Panc1 (cell line): Measurements from ENCODE around the gene SENP1. TPM values are rescaled to one million over a fixed set of nuclear protein-coding genes. Genes with fewer than 3 reads are reported as not detected.

Experiments
- ATAC-seq: fragments of 200-7000 bp; cut with Tn5 transposase; 2 replicates; pipeline ENCODE4 v1.9.1; 2020; ENCODE audit warnings: mild to moderate bottlenecking, moderate library complexity
- BruUV-seq: library from RNA; stranded (reverse); fragments of 400-500 nt; replicated peaks from 2 replicates; lab custom pipeline; 2021; lab: Mats Ljungman, UMichigan
- CTCF ChIA-PET: fragments of 300-600 bp; sonication (Branson Sonifier 250); formaldehyde crosslinking; loops from one replicate; lab custom pipeline; 2022; ENCODE audit warnings: antibody characterized with exemption; lab: Charles Lee
- POLR2A ChIA-PET: fragments of 300-600 bp; sonication (Branson Sonifier 250); formaldehyde crosslinking; loops from one replicate; lab custom pipeline; 2022; ENCODE audit warnings: antibody characterized with exemption; lab: Charles Lee
- DNase-seq: peaks from one replicate; pipeline ENCODE4 v3.0.0-alpha.2; 2010; ENCODE audit warnings: low read depth, low spot score
- H3K27ac ChIP-seq: 2 replicates; pipeline ENCODE4 v1.5.1; 2011; ENCODE audit warnings: mild to moderate bottlenecking, low read length, inconsistent platforms
- H3K27me3 ChIP-seq: fragments of 200-500 bp; sonication (Bioruptor generic); 2 replicates; pipeline ENCODE4 v1.6.0; 2014; ENCODE audit warnings: low read length, inconsistent platforms; ENCODE audit not compliant: control insufficient read depth, insufficient read depth
- H3K36me3 ChIP-seq: fragments of 200-500 bp; sonication (Bioruptor generic); 2 replicates; pipeline ENCODE4 v1.5.1; 2014; ENCODE audit warnings: inconsistent platforms, mild to moderate bottlenecking, low read length, moderate library complexity; ENCODE audit not compliant: control insufficient read depth, insufficient read depth
- H3K4me1 ChIP-seq: 2 replicates; pipeline ENCODE4 v1.5.1; 2011; ENCODE audit warnings: inconsistent platforms, mild to moderate bottlenecking, low read length, moderate library complexity; ENCODE audit not compliant: control insufficient read depth, insufficient read depth
- H3K4me3 ChIP-seq, 2 experiments: 2 replicates each; pipeline ENCODE4 v1.5.1; 2011 to 2012; ENCODE audit warnings: low read depth in 2 of 2, low read length in 2 of 2, mild to moderate bottlenecking in 2 of 2, inconsistent platforms in 1 of 2, moderate library complexity in 1 of 2
- H3K9me3 ChIP-seq: fragments of 200-500 bp; sonication (Bioruptor generic); 2 replicates; pipeline ENCODE4 v1.5.1; 2014; ENCODE audit warnings: low read depth, mild to moderate bottlenecking, inconsistent platforms, low read length, moderate library complexity; ENCODE audit not compliant: control insufficient read depth, insufficient read depth
- POLR2AphosphoS5 ChIP-seq: IDR thresholded peaks from 2 replicates; pipeline ENCODE4 v1.6.1; 2012; ENCODE audit warnings: mild to moderate bottlenecking, low read depth, low read length, moderate library complexity
- REST ChIP-seq, 2 experiments: IDR thresholded peaks; 2 replicates each; pipeline ENCODE4 v1.6.1; 2011 to 2012; ENCODE audit warnings: low read depth in 2 of 2, control low read depth in 1 of 2, low read length in 1 of 2, mild to moderate bottlenecking in 1 of 2, moderate library complexity in 1 of 2; ENCODE audit not compliant: insufficient read depth in 1 of 2
- SIN3A ChIP-seq: IDR thresholded peaks from 2 replicates; pipeline ENCODE4 v1.6.1; 2012; ENCODE audit warnings: low read depth, mild to moderate bottlenecking, low read length, moderate library complexity, borderline replicate concordance; ENCODE audit not compliant: insufficient read depth
- TCF7L2 ChIP-seq: IDR thresholded peaks from 2 replicates; pipeline ENCODE4 v1.6.1; 2011; ENCODE audit warnings: mild to moderate bottlenecking, low read depth, low read length, inconsistent platforms
- in situ Hi-C: cut with HindIII; loops from 2 replicates; pipeline ENCODE4 v1.10.0; 2016; ENCODE audit warnings: low sequenced_read_pairs, low pct_unique_long_range_greater_than_20kb
- intact Hi-C: fragments of 100-400 bp; cut with micrococcal nuclease; formaldehyde crosslinking; loops from one replicate; pipeline ENCODE4 v1.10.0; 2022; ENCODE audit not compliant: unreplicated experiment
- total RNA-seq: library from RNA; stranded (reverse); gene quantifications from one replicate; pipeline ENCODE4 v1.2.1, GENCODE V29; 2021; ENCODE audit not compliant: unreplicated experiment
- TF ChIP-seq, protein P1 (sequence below): fragments of 450-650 bp; IDR thresholded peaks from 2 replicates; pipeline ENCODE4 v1.5.1; 2017; ENCODE audit warnings: mild to moderate bottlenecking

Gene SENP1
- total RNA-seq, 1 experiment from 2014 or later: 35.2 TPM

DNA sequence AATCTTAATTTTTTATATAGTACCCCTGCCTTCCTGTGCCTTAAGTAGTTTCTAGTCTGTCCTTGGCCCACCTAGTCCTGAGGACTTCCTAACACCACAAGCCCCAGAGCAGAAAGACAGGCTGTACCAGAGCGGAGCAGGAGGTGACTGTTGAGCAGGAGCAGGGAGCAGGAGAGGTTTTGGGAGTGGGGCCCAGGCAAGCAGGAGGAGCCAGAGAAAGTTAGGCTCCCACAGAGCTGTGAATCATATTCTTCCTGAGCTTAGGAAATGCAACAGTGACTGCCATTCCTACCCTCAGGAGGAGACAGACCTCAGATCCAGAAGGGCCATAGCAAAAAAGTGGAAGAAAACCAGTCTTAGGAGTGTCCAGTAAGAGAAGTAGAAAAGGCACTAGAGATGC, 73.3 kb downstream of the SENP1 start:
- no peak overlapping the region for H3K27ac ChIP-seq
- intact Hi-C loops: no loop called here
- CTCF ChIA-PET: no interaction called here
- ATAC-seq (no peak), DNase-seq (no peak)
- H3K4me1 ChIP-seq: peaks cover 6% of the 10 kb centered on the region; the same call in 1 of the 2 replicates
- no peaks in the 10 kb centered on the region for H3K9me3 ChIP-seq
- in situ Hi-C loops: no loop called here
- POLR2A ChIA-PET: no interaction called here
- no peaks in the 10 kb centered on the region for H3K36me3 ChIP-seq
- no peaks in the 10 kb centered on the region for H3K27me3 ChIP-seq
- TF ChIP-seq REST (IDR thresholded peaks at IDR 0.05; ENCODE audit: insufficient read depth in 1 of 2, low read depth in 2 of 2, low read length in 1 of 2): no peak
- H3K4me3 ChIP-seq: no peak overlapping the region
- BruUV-seq: no TSS peak

- Histone ChIP-seq H3K36me3 (no peaks in the 10 kb centered on the region), H3K4me1 (peaks cover 6% of the 10 kb centered on the region; the same call in 1 of the 2 replicates), H3K9me3 (no peaks in the 10 kb centered on the region), H3K27me3 (no peaks in the 10 kb centered on the region), H3K27ac (no peak overlapping the region), H3K4me3 (no peak overlapping the region)
- no peak for ATAC-seq
- no TSS peak for BruUV-seq
- TF ChIP-seq SIN3A: no peak
- TF ChIP-seq REST (IDR thresholded peaks at IDR 0.05; ENCODE audit: insufficient read depth in 1 of 2, low read depth in 2 of 2, low read length in 1 of 2): no peak
- no peak for TF ChIP-seq TCF7L2
- TF ChIP-seq, protein P1, sequence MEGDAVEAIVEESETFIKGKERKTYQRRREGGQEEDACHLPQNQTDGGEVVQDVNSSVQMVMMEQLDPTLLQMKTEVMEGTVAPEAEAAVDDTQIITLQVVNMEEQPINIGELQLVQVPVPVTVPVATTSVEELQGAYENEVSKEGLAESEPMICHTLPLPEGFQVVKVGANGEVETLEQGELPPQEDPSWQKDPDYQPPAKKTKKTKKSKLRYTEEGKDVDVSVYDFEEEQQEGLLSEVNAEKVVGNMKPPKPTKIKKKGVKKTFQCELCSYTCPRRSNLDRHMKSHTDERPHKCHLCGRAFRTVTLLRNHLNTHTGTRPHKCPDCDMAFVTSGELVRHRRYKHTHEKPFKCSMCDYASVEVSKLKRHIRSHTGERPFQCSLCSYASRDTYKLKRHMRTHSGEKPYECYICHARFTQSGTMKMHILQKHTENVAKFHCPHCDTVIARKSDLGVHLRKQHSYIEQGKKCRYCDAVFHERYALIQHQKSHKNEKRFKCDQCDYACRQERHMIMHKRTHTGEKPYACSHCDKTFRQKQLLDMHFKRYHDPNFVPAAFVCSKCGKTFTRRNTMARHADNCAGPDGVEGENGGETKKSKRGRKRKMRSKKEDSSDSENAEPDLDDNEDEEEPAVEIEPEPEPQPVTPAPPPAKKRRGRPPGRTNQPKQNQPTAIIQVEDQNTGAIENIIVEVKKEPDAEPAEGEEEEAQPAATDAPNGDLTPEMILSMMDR: no peak
- no peak for TF ChIP-seq POLR2AphosphoS5
- DNase-seq: no peak
- intact Hi-C loops (no loop called here), in situ Hi-C loops (no loop called here)
- ChIA-PET POLR2A (interaction anchor here (0.6 kb wide), 1 partner anchor 68 kb away, joined by 3 read pairs; no protein-coding TSS in a partner anchor), CTCF (no interaction called here)
These were observed 74.5 kb downstream of the SENP1 start for GRCh38 chr12:48031135-48031960.
